Fibroblast of lung (primary cell): ENCODE data around the gene FRMD4A. TPM values are rescaled to one million over a fixed set of nuclear protein-coding genes. Genes with fewer than 3 reads are reported as not detected.

ENCODE experiments used
- DNase-seq, 2 donors: peaks; one replicate each; pipeline versions ENCODE4 v3.0.0 to v3.0.0-alpha.2; 2010; ENCODE audit warnings: low read depth in 2 of 2
- H2AFZ ChIP-seq: 2 replicates; pipeline ENCODE4 v1.5.1; 2012; ENCODE audit warnings: low read length, control low read depth, inconsistent platforms
- H3K27ac ChIP-seq: 2 replicates; pipeline ENCODE4 v1.5.1; 2011; ENCODE audit warnings: low read length, control low read depth; ENCODE audit not compliant: insufficient read depth
- H3K27me3 ChIP-seq: 2 replicates; pipeline ENCODE4 v1.5.1; 2011; ENCODE audit warnings: mild to moderate bottlenecking, low read length; ENCODE audit not compliant: control insufficient read depth, insufficient read depth
- H3K36me3 ChIP-seq: 2 replicates; pipeline ENCODE4 v1.5.1; 2011; ENCODE audit warnings: low read length; ENCODE audit not compliant: control insufficient read depth, insufficient read depth
- H3K4me1 ChIP-seq: 2 replicates; pipeline ENCODE4 v1.5.1; 2011; ENCODE audit warnings: low read length; ENCODE audit not compliant: control insufficient read depth, insufficient read depth; ENCODE audit errors: extremely low read depth
- H3K4me2 ChIP-seq: 2 replicates; pipeline ENCODE4 v1.5.1; 2011; ENCODE audit warnings: low read length, control low read depth; ENCODE audit not compliant: insufficient read depth; ENCODE audit errors: extremely low read depth
- H3K4me3 ChIP-seq, 4 experiments: fragments of 200-600 bp in 1 of 4; sonication (generic) in 1 of 4; replicated peaks in 1 of 4; 2 replicates each; pipeline ENCODE4 v1.5.1; 2011 to 2016; ENCODE audit warnings: low read length in 4 of 4, low read depth in 3 of 4, mild to moderate bottlenecking in 3 of 4, control low read depth in 2 of 4, inconsistent platforms in 1 of 4, mixed read lengths in 1 of 4; ENCODE audit not compliant: insufficient read depth in 1 of 4; ENCODE audit errors: control extremely low read depth in 1 of 4
- H3K79me2 ChIP-seq: 2 replicates; pipeline ENCODE4 v1.5.1; 2012; ENCODE audit warnings: mild to moderate bottlenecking, low read length, inconsistent platforms; ENCODE audit not compliant: control insufficient read depth, insufficient read depth
- H3K9ac ChIP-seq: 2 replicates; pipeline ENCODE4 v1.5.1; 2011; ENCODE audit warnings: mild to moderate bottlenecking, low read length, control low read depth; ENCODE audit not compliant: insufficient read depth
- H3K9me3 ChIP-seq: 2 replicates; pipeline ENCODE4 v1.5.1; 2012; ENCODE audit warnings: low read depth, low read length; ENCODE audit not compliant: control insufficient read depth, insufficient read depth
- H4K20me1 ChIP-seq: 2 replicates; pipeline ENCODE4 v1.5.1; 2011; ENCODE audit warnings: low read length; ENCODE audit not compliant: control insufficient read depth, insufficient read depth; ENCODE audit errors: extremely low read depth
- CTCF ChIP-seq, 2 donors: IDR thresholded peaks in 1 of 2; conservative IDR thresholded peaks in 1 of 2; 1 replicate in 1 of 2; 2 replicates in 1 of 2; pipeline ENCODE4 v1.5.1; 2011 to 2012; ENCODE audit warnings: low read length in 2 of 2, control low read depth in 1 of 2, inconsistent platforms in 1 of 2, low read depth in 1 of 2, mild to moderate bottlenecking in 1 of 2
- EZH2 ChIP-seq: IDR thresholded peaks from 2 replicates; pipeline ENCODE4 v1.5.1; 2012; ENCODE audit warnings: low read length, control low read depth, mild to moderate bottlenecking; ENCODE audit errors: missing control alignments
- polyA plus RNA-seq, 2 donors: library from polyadenylated mRNA; depleted of rRNA in 1 of 2; stranded (reverse) in 1 of 2; unstranded in 1 of 2; fragments of >200 nt; gene quantifications; 2 replicates each; pipeline ENCODE4 v1.2.1, GENCODE V29; 2011 to 2012; ENCODE audit warnings: missing spikeins in 1 of 2
- total RNA-seq: library from RNA; depleted of rRNA; stranded (reverse); fragments of >200 nt; gene quantifications from 2 replicates; pipeline ENCODE4 v1.2.1, GENCODE V29; 2014

FRMD4A gene
- total and polyA plus RNA-seq, 2 donors (not counting 1 experiment from before 2014, with no cell fraction given): 26.9 to 63.6 TPM

- Histone ChIP-seq H3K4me1 (peaks cover under 1% of the 10 kb centered on the region), H3K9ac (no peak overlapping the region), H2AFZ (no peak overlapping the region), H3K9me3 (no peaks in the 10 kb centered on the region), H3K27me3 (no peaks in the 10 kb centered on the region), H3K27ac (no peak overlapping the region), H3K36me3 (no peaks in the 10 kb centered on the region), H3K4me3 (no peak overlapping the region), H4K20me1 (no peaks in the 10 kb centered on the region), H3K4me2 (no peak overlapping the region), H3K79me2 (no peaks in the 10 kb centered on the region)
- no peak for DNase-seq
- TF ChIP-seq EZH2: no peak
- TF ChIP-seq CTCF (conservative IDR thresholded peaks at IDR 0.05 in 1 of 2, IDR thresholded peaks at IDR 0.05 in 1 of 2; ENCODE audit: low read depth in 1 of 2, low read length in 2 of 2): no peak
These were observed 332.4 kb downstream of the FRMD4A start for GRCh38 chr10:13998163-13998835.

- Histone ChIP-seq H3K4me3 (no peak overlapping the region), H3K36me3 (no peaks in the 10 kb centered on the region), H3K4me1 (peaks cover 5% of the 10 kb centered on the region), H3K4me2 (no peak overlapping the region), H3K27me3 (no peaks in the 10 kb centered on the region), H3K27ac (no peak overlapping the region), H2AFZ (no peak overlapping the region), H4K20me1 (no peaks in the 10 kb centered on the region), H3K79me2 (no peaks in the 10 kb centered on the region), H3K9ac (no peak overlapping the region), H3K9me3 (no peaks in the 10 kb centered on the region)
- TF ChIP-seq CTCF (conservative IDR thresholded peaks at IDR 0.05 in 1 of 2, IDR thresholded peaks at IDR 0.05 in 1 of 2; ENCODE audit: low read depth in 1 of 2, low read length in 2 of 2) (no peak), EZH2 (no peak)
- no peak for DNase-seq
These were observed 333.1 kb downstream of the FRMD4A start for GRCh38 chr10:13997650-13998049.

GRCh38 chr10:13994932-13995331, 335.8 kb downstream of the FRMD4A start:
- DNase-seq: no peak
- no peaks in the 10 kb centered on the region for H4K20me1 ChIP-seq
- no peak overlapping the region for H3K9ac ChIP-seq
- no peaks in the 10 kb centered on the region for H3K27me3 ChIP-seq
- no peaks in the 10 kb centered on the region for H3K79me2 ChIP-seq
- H3K27ac ChIP-seq: no peak overlapping the region
- no peak for TF ChIP-seq EZH2
- no peak for TF ChIP-seq CTCF (conservative IDR thresholded peaks at IDR 0.05 in 1 of 2, IDR thresholded peaks at IDR 0.05 in 1 of 2; ENCODE audit: low read depth in 1 of 2, low read length in 2 of 2)
- H3K4me2 ChIP-seq: no peak overlapping the region
- H3K4me1 ChIP-seq: peaks cover 18% of the 10 kb centered on the region
- no peaks in the 10 kb centered on the region for H3K36me3 ChIP-seq
- no peaks in the 10 kb centered on the region for H3K9me3 ChIP-seq
- no peak overlapping the region for H2AFZ ChIP-seq
- H3K4me3 ChIP-seq: no peak overlapping the region
